OCI-M2 (cell line): ENCODE data around the gene MRPL33.

Experiments
- DNase-seq: peaks from one replicate; lab custom pipeline; 2025; ENCODE audit not compliant: unreplicated experiment; lab: John Stamatoyannopoulos, UW

Gene MRPL33

GRCh38 chr2:27808418-27808817 lies 36.9 kb downstream of the MRPL33 start:
- no peak for DNase-seq

DNA sequence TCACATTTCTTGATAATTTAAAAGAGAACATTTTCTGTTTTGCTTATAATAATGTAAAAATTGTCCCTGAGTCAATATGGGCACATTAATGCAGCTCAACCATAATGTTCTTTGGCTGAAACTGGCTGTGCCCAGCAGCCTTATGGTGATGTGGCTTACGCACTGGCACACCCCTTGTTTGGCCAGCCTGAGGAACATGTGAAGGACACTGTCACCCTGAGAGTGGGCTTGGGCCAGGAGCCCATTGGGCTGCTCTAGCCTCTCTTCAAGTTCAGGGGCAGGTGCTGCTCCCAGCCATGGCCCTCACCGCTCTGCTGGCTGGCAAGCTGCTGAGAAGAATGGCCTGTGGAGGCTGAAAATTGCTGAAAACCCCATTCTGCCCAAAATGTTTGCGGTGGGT lies 37.5 kb downstream of the MRPL33 start:
- DNase-seq, result no peak

- DNase-seq, result no peak
Observed at GRCh38 chr2:27809761-27810241, 38.3 kb downstream of the MRPL33 start.

DNA sequence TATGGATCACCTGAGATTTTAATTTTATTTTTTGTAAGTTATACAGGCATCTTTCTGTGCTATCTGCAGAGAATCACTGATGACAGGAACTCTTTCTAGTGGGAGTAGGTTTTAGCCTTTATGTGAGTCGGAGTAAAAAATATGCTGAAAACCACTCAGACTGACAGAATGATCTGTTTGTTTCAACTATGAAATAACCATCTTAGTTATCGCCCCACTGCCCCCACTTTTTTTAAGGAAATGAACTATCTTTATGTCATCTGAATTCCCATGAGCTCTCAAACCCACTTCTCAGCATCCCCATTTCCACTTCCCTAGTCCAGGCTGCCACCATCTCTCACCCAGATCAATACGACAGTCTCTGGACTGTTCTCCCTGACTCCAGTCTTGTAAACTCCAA lies 38.9 kb downstream of the MRPL33 start:
- DNase-seq, result no peak

DNA sequence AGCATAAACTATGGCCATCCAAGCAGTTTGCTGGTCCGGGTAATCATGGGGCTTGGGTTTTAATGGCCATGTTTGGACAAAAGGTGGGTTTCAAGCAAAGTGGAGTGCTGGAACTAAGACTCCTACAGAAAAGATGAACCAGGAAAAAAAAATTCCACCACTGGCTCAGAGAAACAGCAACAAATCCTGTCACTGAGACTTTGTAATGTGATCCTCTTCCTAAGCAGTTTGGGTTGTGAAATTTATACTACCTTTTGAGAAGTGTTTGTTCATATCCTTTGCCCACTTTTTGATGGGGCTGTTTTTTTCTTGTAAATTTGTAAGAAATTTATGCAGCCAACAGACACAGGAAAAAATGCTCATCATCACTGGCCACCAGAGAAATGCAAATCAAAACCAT lies 40.2 kb downstream of the MRPL33 start:
- DNase-seq, result no peak

- no peak for DNase-seq
Observed at GRCh38 chr2:27814758-27815157, 43.2 kb downstream of the MRPL33 start.

DNA sequence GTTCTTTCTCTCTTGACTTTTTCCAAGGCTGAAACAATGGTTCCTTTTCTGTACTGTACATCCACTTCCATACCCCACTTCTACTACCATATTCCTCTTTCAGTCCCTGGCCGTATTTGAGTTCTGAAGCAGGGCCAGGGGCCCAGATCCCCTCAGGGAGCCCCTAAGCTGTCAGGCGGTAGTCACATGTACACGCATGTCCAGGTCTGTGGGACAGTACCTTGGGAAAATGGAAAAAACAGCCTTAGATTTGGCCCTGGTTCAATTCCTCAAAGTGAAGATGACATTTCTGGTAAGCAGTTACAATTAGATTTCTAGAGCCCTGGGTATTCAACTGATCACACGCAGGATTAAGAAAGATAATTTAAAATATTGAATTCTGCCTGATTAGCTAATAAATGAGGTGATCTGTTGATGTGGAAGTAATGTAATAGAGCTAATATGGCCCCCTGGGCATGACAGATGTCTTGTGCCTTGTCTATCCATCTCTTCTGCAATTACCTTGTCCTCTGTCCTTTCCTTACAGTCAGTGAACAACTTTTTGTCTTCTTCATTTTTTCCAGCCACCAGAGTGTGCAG lies 44.4 kb downstream of the MRPL33 start:
- no peak for DNase-seq

DNA sequence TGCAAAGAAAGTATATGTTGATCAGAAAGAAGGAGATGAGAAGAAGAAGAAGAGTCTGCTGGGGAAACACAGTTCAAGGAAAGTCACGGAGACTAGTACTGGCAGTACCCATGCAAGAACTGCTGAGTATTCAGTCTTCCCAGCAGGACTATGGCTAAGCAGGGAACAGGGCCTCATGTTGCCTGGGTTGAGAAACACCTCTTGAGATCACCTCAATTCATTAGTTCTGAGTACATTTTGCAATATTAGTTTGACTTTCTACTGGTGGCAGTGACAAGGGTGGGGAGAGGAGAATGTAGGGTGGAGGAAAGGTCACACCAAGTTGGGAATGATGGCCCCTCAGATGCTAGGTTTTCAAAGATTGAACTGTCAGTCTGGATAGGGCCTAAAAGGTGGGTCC lies 50.5 kb downstream of the MRPL33 start:
- DNase-seq, result no peak

- no peak for DNase-seq
Observed at GRCh38 chr2:27823135-27823534, 51.6 kb downstream of the MRPL33 start.

DNA sequence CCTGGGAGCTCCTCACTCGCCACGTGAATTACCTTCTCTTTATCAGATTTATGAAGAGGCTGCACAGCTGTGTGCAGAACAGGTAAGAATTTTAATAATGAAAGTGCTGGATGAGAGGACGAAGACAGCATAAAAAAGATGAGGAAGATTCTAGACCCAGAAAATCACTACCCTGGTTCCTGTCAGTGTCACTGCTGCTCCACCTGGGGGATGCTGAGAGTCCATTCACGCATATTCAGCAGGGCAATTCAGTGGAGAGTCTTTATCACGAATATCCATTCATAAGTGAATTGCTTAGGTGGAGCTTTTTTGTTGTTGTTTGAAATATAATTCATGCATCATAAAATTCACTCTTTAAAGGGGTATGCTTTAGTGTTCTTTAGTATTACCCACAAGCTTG lies 52.0 kb downstream of the MRPL33 start:
- no peak for DNase-seq

DNA sequence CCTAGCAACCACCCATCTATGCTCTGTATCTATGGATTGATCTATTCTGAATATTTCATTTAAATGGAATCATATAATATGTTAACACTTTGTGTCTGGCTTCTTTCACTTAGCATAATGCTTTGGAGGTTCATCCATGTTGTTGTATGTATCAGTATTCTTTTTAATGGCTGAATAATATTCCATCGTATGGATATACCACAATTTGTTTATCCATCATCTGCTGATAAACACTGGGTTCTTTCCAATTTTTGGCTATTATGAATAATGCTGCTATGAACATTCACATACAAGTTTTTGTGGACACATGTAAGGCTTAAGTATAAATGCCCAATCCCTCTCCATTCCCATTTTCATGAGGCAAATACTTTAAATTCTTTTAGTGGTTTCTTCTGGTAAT lies 52.9 kb downstream of the MRPL33 start:
- no peak for DNase-seq

DNA sequence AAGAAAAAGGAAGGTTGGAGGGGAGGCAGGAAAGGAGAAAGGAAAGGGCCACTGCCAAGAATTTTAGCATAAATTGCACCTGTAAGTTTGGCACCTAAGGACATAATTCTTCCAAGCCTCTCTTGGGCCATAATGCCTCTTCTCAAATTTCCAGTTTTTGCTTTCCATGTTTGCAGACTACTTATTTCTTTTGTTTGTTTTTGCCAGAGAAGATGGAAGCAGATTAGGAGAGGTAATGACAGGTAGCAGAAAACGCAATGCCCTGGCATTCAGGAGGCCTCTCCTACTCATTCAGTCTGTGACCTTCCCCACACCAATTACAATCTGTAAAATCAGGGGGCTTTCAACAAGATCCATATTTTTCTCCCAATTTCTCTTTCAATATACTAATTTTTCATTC lies 56.8 kb downstream of the MRPL33 start:
- no peak for DNase-seq
